HCT116 (cell line): ENCODE measurements around the gene ETFA. TPM values are rescaled to one million over a fixed set of nuclear protein-coding genes. Genes with fewer than 3 reads are reported as not detected.
"Not testable (repeated sequence)": the region's sequence is repeated elsewhere in the genome, so short reads cannot be mapped to it uniquely, and the experiment has no call there.

Source experiments
- ATAC-seq: fragments of 200-7000 bp; cut with Tn5 transposase; 2 replicates; pipeline ENCODE4 v1.9.1; 2020; ENCODE audit warnings: mild to moderate bottlenecking, moderate library complexity
- BruUV-seq: library from RNA; stranded (reverse); fragments of 400-500 nt; replicated peaks from 2 replicates; lab custom pipeline; 2021; lab: Mats Ljungman, UMichigan
- CTCF ChIA-PET: fragments of 300-600 bp; sonication (Branson Sonifier 250); formaldehyde crosslinking; loops from one replicate; lab custom pipeline; 2021; ENCODE audit warnings: antibody characterized with exemption; lab: Charles Lee
- POLR2A ChIA-PET: fragments of 300-600, 350-600 bp; sonication (Branson Sonifier 250); formaldehyde crosslinking; loops from one replicate; lab custom pipeline; 2021; ENCODE audit warnings: antibody characterized with exemption; lab: Charles Lee
- RAD21 ChIA-PET, 2 experiments: fragments of 300-600 bp; sonication (Branson Sonifier 250); formaldehyde crosslinking; loops; one replicate each; lab custom pipeline; 2023; ENCODE audit warnings: low total read pairs in 2 of 2; ENCODE audit not compliant: uncharacterized antibody in 2 of 2, unreplicated experiment in 2 of 2, low non-redundant PET in 1 of 2; lab: Charles Lee
- DNase-seq: peaks from one replicate; pipeline ENCODE4 v3.0.0-alpha.2; 2010; ENCODE audit warnings: low read depth, low spot score
- H2AFZ ChIP-seq: fragments of 200-600 bp; shearing (Covaris generic), sonication (generic); 2 replicates; pipeline ENCODE4 v1.6.1; 2017; ENCODE audit warnings: low read depth, mixed run types, mixed read lengths, antibody characterized with exemption, low read length; ENCODE audit not compliant: poor library complexity, severe bottlenecking
- H3K27ac ChIP-seq: 2 replicates; pipeline ENCODE4 v1.5.1; 2012; ENCODE audit warnings: low read depth, low read length
- H3K27me3 ChIP-seq: fragments of 200-600 bp; sonication (generic); 2 replicates; pipeline ENCODE4 v1.6.1; 2016; ENCODE audit warnings: mixed run types, low read length, mixed read lengths; ENCODE audit not compliant: insufficient read depth
- H3K36me3 ChIP-seq, 2 experiments: fragments of 200-500 bp in 1 of 2; fragments of 200-600 bp in 1 of 2; sonication (Bioruptor generic) in 1 of 2; sonication (generic) in 1 of 2; 2 replicates each; pipeline versions ENCODE4 v1.5.1 to v1.6.1; 2014 to 2016; ENCODE audit warnings: low read length in 2 of 2, inconsistent platforms in 1 of 2, mixed read lengths in 1 of 2, mixed run types in 1 of 2; ENCODE audit not compliant: insufficient read depth in 2 of 2, control insufficient read depth in 1 of 2
- H3K4me1 ChIP-seq, 2 experiments: fragments of 200-600 bp in 1 of 2; sonication (generic) in 1 of 2; 2 replicates each; pipeline versions ENCODE4 v1.5.1 to v1.6.1; 2012 to 2017; ENCODE audit warnings: low read length in 2 of 2, inconsistent platforms in 1 of 2, mild to moderate bottlenecking in 1 of 2, mixed read lengths in 1 of 2, mixed run types in 1 of 2, moderate library complexity in 1 of 2; ENCODE audit not compliant: insufficient read depth in 2 of 2, control insufficient read depth in 1 of 2
- H3K4me2 ChIP-seq: fragments of 200-600 bp; sonication (generic); 2 replicates; pipeline ENCODE4 v1.6.1; 2017; ENCODE audit warnings: mixed run types, low read length, mixed read lengths
- H3K4me3 ChIP-seq, 2 experiments: fragments of 200-600 bp in 1 of 2; sonication (generic) in 1 of 2; replicated peaks in 1 of 2; 2 replicates each; pipeline ENCODE4 v1.5.1; 2011 to 2016; ENCODE audit warnings: low read length in 2 of 2, control low read depth in 1 of 2, low read depth in 1 of 2, mild to moderate bottlenecking in 1 of 2, mixed read lengths in 1 of 2, mixed run types in 1 of 2
- H3K79me2 ChIP-seq: fragments of 200-600 bp; sonication (generic); 2 replicates; pipeline ENCODE4 v1.6.1; 2017; ENCODE audit warnings: mild to moderate bottlenecking, mixed run types, low read length, moderate library complexity, mixed read lengths; ENCODE audit not compliant: insufficient read depth
- H3K9ac ChIP-seq: fragments of 200-600 bp; sonication (generic); 2 replicates; pipeline ENCODE4 v1.6.1; 2016; ENCODE audit warnings: low read length, mixed read lengths
- H3K9me2 ChIP-seq: fragments of 200-600 bp; sonication (generic), shearing (Covaris generic); 2 replicates; pipeline ENCODE4 v1.6.1; 2017; ENCODE audit warnings: mixed run types, mild to moderate bottlenecking, moderate library complexity; ENCODE audit not compliant: insufficient read depth
- H3K9me3 ChIP-seq, 2 experiments: fragments of 200-500 bp in 1 of 2; fragments of 200-600 bp in 1 of 2; sonication (Bioruptor generic) in 1 of 2; sonication (generic) in 1 of 2; 2 replicates each; pipeline ENCODE4 v1.6.1; 2014 to 2017; ENCODE audit warnings: low read length in 2 of 2, mixed read lengths in 2 of 2, inconsistent platforms in 1 of 2, low read depth in 1 of 2, mild to moderate bottlenecking in 1 of 2, mixed run types in 1 of 2, moderate library complexity in 1 of 2; ENCODE audit not compliant: control insufficient read depth in 1 of 2, insufficient read depth in 1 of 2
- H4K20me1 ChIP-seq: fragments of 200-600 bp; sonication (generic), shearing (Covaris generic); 2 replicates; pipeline ENCODE4 v1.6.1; 2017; ENCODE audit warnings: mixed run types, mild to moderate bottlenecking, moderate library complexity; ENCODE audit not compliant: insufficient read depth
- CEBPB ChIP-seq: IDR thresholded peaks from 2 replicates; pipeline ENCODE4 v1.6.1; 2012; ENCODE audit warnings: low read depth
- ELF1 ChIP-seq: IDR thresholded peaks from 2 replicates; pipeline ENCODE4 v1.6.1; 2012; ENCODE audit warnings: low read depth, borderline replicate concordance
- EZH2 ChIP-seq: fragments of 200-600 bp; sonication (generic); IDR thresholded peaks from 2 replicates; pipeline ENCODE4 v1.6.1; 2017; ENCODE audit warnings: antibody characterized with exemption, mixed run types
- POLR2A ChIP-seq: IDR thresholded peaks from 2 replicates; pipeline ENCODE4 v1.7.0; 2011; ENCODE audit warnings: borderline replicate concordance; ENCODE audit not compliant: insufficient read depth, insufficient read length; ENCODE audit errors: extremely low read depth
- RAD21 ChIP-seq: IDR thresholded peaks from 2 replicates; pipeline ENCODE4 v1.6.1; 2012; ENCODE audit warnings: low read depth, mild to moderate bottlenecking
- REST ChIP-seq: IDR thresholded peaks from 2 replicates; pipeline ENCODE4 v1.6.1; 2012; ENCODE audit warnings: low read depth
- SRF ChIP-seq: IDR thresholded peaks from 2 replicates; pipeline ENCODE4 v1.6.1; 2012; ENCODE audit warnings: low read depth
- ZFX ChIP-seq: fragments of 450-650 bp; IDR thresholded peaks from 2 replicates; pipeline ENCODE4 v1.6.1; 2017
- intact Hi-C: fragments of 100-400 bp; cut with micrococcal nuclease; formaldehyde crosslinking; loops from 2 replicates; pipeline ENCODE4 v1.10.0; 2022
- total RNA-seq: library from RNA; stranded (reverse); gene quantifications from one replicate; pipeline ENCODE4 v1.2.1, GENCODE V29; 2021; ENCODE audit not compliant: unreplicated experiment
- TF ChIP-seq, protein P1 (sequence below), 3 experiments: fragments of 200-600 bp in 1 of 3; sonication (generic) in 1 of 3; IDR thresholded peaks in 2 of 3; conservative IDR thresholded peaks in 1 of 3; 2 replicates each; pipeline ENCODE4 v1.5.1; 2012 to 2017; ENCODE audit warnings: low read depth in 2 of 3, low read length in 2 of 3, antibody characterized with exemption in 1 of 3, borderline replicate concordance in 1 of 3, control low read depth in 1 of 3, mild to moderate bottlenecking in 1 of 3, mixed read lengths in 1 of 3, mixed run types in 1 of 3, moderate library complexity in 1 of 3; ENCODE audit not compliant: insufficient read depth in 1 of 3

ETFA gene
- total RNA-seq, 1 experiment from 2014 or later: 144 TPM

- RAD21 ChIA-PET: no interaction called here
- no peak for TF ChIP-seq ELF1
- TF ChIP-seq CEBPB: no peak
- TF ChIP-seq RAD21: no peak
- 0 out of 2 replicates have a peak, but pooled peaks cover 7% of the 10 kb centered on the region for H4K20me1 ChIP-seq
- H3K4me1 ChIP-seq: no peaks in the 10 kb centered on the region
- peaks cover 95% of the 10 kb centered on the region for H3K79me2 ChIP-seq
- DNase-seq (no peak), ATAC-seq (no peak)
- H3K27me3 ChIP-seq: no peaks in the 10 kb centered on the region
- H3K9ac ChIP-seq: no peak overlapping the region
- intact Hi-C loops: no loop called here
- BruUV-seq: no TSS peak
- no peaks in the 10 kb centered on the region for H3K36me3 ChIP-seq
- no peaks in the 10 kb centered on the region for H3K9me2 ChIP-seq
- no peaks in the 10 kb centered on the region for H3K9me3 ChIP-seq
- CTCF ChIA-PET: no interaction called here
- POLR2A ChIA-PET: no interaction called here
- no peak overlapping the region for H3K27ac ChIP-seq
- no peak overlapping the region for H3K4me2 ChIP-seq
- H2AFZ ChIP-seq: no peak overlapping the region
- no peak overlapping the region for H3K4me3 ChIP-seq
Observed at GRCh38 chr15:76298986-76299385, 12.3 kb downstream of the ETFA start.

DNA sequence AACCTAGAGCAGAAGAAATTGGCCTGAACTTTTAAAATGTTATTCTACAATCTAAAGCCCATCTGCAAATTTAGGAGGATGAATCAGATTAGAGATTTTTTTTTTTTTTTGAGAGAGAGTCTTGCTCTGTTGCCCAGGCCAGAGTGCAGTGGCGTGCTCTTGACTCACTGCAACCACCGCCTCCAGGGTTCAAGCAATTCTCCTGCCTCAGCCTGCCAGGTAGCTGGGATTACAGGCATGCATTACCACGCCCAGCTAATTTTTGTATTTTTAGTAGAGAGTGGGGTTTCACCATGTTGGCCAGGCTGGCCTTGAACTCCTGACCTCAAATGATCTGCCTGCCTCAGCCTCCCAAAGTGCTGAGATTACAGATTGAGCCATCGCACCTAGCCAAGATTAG, 13.3 kb downstream of the ETFA start:
- Histone ChIP-seq H4K20me1 (0 out of 2 replicates have a peak, but pooled peaks cover 14% of the 10 kb centered on the region), H3K79me2 (peaks cover 95% of the 10 kb centered on the region)
- H3K9me2 ChIP-seq, H3K9me3 ChIP-seq, BruUV-seq, DNase-seq, H2AFZ ChIP-seq, H3K4me3 ChIP-seq, intact Hi-C loops, H3K4me1 ChIP-seq, RAD21 ChIA-PET, ATAC-seq, H3K27ac ChIP-seq, H3K27me3 ChIP-seq, H3K4me2 ChIP-seq, POLR2A ChIA-PET, H3K36me3 ChIP-seq, H3K9ac ChIP-seq, CTCF ChIA-PET: not testable (repeated sequence)

DNA sequence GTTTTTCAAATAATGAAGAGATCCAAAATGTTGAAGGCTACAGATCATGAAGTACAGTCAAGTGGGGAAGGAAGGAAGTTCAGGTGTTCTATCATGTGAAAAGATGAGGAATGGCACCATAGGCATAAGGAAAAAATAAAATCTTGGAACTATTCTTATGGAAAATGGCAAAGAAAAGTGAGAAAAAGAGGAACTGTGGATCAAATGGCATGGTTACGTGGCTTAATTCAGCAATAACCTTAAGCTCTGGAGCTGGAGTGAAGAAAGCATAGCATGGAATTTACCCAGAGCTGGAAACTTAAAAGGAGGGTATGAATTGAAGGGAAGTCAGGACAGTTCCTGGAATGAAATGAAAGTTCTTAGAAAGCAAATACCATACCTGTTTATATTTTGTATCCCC, 14.4 kb downstream of the ETFA start:
- Histone ChIP-seq H3K4me2 (no peak overlapping the region), H3K9me3 (no peaks in the 10 kb centered on the region), H3K9ac (no peak overlapping the region), H3K27ac (no peak overlapping the region), H3K4me1 (no peaks in the 10 kb centered on the region), H3K27me3 (no peaks in the 10 kb centered on the region), H2AFZ (no peak overlapping the region), H3K9me2 (no peaks in the 10 kb centered on the region), H3K36me3 (no peaks in the 10 kb centered on the region), H3K4me3 (no peak overlapping the region), H3K79me2 (peaks cover 94% of the 10 kb centered on the region), H4K20me1 (0 out of 2 replicates have a peak, but pooled peaks cover 11% of the 10 kb centered on the region)
- ChIA-PET RAD21 (no interaction called here), CTCF (no interaction called here), POLR2A (no interaction called here)
- intact Hi-C loops: no loop called here
- DNase-seq: no peak
- no peak for ATAC-seq
- no TSS peak for BruUV-seq
- TF ChIP-seq ELF1 (no peak), POLR2A (no peak), EZH2 (no peak), SRF (no peak), REST (no peak), ZFX (no peak)
- TF ChIP-seq, protein P1, sequence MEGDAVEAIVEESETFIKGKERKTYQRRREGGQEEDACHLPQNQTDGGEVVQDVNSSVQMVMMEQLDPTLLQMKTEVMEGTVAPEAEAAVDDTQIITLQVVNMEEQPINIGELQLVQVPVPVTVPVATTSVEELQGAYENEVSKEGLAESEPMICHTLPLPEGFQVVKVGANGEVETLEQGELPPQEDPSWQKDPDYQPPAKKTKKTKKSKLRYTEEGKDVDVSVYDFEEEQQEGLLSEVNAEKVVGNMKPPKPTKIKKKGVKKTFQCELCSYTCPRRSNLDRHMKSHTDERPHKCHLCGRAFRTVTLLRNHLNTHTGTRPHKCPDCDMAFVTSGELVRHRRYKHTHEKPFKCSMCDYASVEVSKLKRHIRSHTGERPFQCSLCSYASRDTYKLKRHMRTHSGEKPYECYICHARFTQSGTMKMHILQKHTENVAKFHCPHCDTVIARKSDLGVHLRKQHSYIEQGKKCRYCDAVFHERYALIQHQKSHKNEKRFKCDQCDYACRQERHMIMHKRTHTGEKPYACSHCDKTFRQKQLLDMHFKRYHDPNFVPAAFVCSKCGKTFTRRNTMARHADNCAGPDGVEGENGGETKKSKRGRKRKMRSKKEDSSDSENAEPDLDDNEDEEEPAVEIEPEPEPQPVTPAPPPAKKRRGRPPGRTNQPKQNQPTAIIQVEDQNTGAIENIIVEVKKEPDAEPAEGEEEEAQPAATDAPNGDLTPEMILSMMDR (IDR thresholded peaks at IDR 0.05 in 2 of 3, conservative IDR thresholded peaks at IDR 0.05 in 1 of 3; ENCODE audit: borderline replicate concordance in 1 of 3, insufficient read depth in 1 of 3, low read depth in 2 of 3, low read length in 2 of 3): no peak
